ENCODE results near the gene ALDH4A1. TPM values are rescaled to one million over a fixed set of nuclear protein-coding genes. Genes with fewer than 3 reads are reported as not detected.

The ALDH4A1 gene
- total and polyA plus RNA-seq, 2 experiments from 2014 or later, result 103 to 122 TPM

DNA sequence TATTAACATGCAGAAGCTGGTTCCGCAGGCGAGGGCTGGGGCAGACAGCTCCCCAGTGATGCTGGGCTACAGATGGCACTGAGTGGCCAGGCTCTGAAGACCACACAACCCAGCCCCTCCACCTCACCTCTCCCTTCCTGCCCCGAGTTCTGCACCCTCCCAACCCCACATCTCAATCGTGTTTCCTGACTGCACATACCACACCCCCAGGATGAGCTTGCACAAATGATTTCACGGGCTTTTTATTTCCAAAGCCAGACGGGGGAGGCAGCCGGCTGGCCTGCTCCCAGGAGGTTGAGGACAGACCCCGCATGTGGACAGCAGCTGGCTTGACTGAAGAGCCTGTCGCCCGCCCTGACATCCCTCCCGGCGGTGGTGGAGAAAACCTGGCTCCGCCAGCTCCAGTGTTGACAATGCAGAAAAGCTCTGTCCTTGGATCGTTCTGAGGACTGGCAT lies 21.4 kb upstream of the ALDH4A1 start:
- H3K4me3 ChIP-seq, result no peak overlapping the region
- H3K27me3 ChIP-seq, result no peaks in the 10 kb centered on the region
- no peak for TF ChIP-seq CTCF (IDR thresholded peaks at IDR 0.05; ENCODE audit: low read depth, low read length)
- H3K27ac ChIP-seq, result peak overlapping the region; percentile 66
- H3K9me3 ChIP-seq (ENCODE audit: low read depth), result no peaks in the 10 kb centered on the region
- peaks cover 42% of the 10 kb centered on the region for H3K4me1 ChIP-seq (ENCODE audit: low read depth)
- DNase-seq (ENCODE audit: low read depth in 1 of 2, low spot score in 1 of 2), result peak in 1 of 2 donors; percentile 37
- H3K36me3 ChIP-seq, result no peaks in the 10 kb centered on the region

DNA sequence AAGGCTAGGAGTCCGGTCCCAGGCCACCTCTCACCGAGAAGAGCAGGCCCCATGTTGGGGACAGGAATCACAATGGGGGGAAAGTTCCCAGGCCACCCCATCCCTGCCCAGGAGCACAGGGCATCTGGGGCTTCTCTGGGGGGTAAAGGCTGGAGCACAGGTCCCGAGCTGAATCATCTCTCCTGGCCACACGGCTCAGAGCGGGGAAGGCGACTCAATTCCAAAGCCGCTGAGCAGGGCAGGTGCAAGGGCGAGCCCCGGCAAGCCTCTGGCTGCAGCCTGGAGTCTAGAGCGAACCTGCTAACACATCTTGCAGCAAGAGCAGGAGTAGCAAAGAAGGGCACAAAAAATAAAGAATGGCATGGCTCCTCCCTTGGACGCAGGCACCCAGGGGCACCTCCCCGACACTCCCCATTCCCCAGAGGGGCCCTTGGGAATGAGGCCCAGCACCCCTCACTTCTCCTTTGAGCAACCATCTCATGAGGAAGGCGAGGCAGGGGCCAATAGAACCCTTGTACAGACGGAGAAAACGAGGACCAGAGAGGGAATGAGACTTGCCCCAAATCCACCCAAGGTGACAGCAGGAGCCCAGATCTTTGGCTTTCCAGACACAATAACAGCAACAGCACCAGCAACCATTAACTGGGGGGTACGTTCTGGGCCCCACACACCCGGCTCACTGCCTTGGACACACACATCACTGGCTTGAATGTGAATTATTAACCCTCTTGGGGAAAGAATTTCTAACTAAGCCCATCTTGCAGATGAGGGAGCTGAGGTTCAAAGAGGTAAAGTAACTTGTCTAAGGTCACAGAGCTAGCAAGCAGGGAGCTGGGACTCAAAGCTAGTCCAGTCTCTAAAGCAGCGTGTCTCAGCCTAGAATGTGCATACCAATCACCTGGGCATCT lies 20.7 kb upstream of the ALDH4A1 start:
- Histone ChIP-seq H3K9me3 (ENCODE audit: low read depth) (no peaks in the 10 kb centered on the region), H3K4me1 (ENCODE audit: low read depth) (peaks cover 42% of the 10 kb centered on the region), H3K4me3 (no peak overlapping the region), H3K27ac (peak overlapping the region; percentile 93), H3K27me3 (no peaks in the 10 kb centered on the region), H3K36me3 (no peaks in the 10 kb centered on the region)
- TF ChIP-seq CTCF (IDR thresholded peaks at IDR 0.05; ENCODE audit: low read depth, low read length), result no peak
- DNase-seq (ENCODE audit: low read depth in 1 of 2, low spot score in 1 of 2), result no peak

GRCh38 chr1:18922319-18922726 lies 20.0 kb upstream of the ALDH4A1 start:
- DNase-seq (ENCODE audit: low read depth in 1 of 2, low spot score in 1 of 2), result peak; percentile 87 to 94
- no peak for TF ChIP-seq CTCF (IDR thresholded peaks at IDR 0.05; ENCODE audit: low read depth, low read length)
- Histone ChIP-seq H3K27ac (peak overlapping the region; percentile 93), H3K4me3 (no peak overlapping the region), H3K27me3 (no peaks in the 10 kb centered on the region), H3K4me1 (ENCODE audit: low read depth) (peaks cover 42% of the 10 kb centered on the region), H3K36me3 (no peaks in the 10 kb centered on the region), H3K9me3 (ENCODE audit: low read depth) (no peaks in the 10 kb centered on the region)

- Histone ChIP-seq H3K27me3 (no peaks in the 10 kb centered on the region), H3K9me3 (ENCODE audit: low read depth) (no peaks in the 10 kb centered on the region), H3K36me3 (no peaks in the 10 kb centered on the region), H3K4me3 (no peak overlapping the region), H3K27ac (peak overlapping the region; percentile 93), H3K4me1 (ENCODE audit: low read depth) (peaks cover 40% of the 10 kb centered on the region)
- no peak for DNase-seq (ENCODE audit: low read depth in 1 of 2, low spot score in 1 of 2)
- TF ChIP-seq CTCF (IDR thresholded peaks at IDR 0.05; ENCODE audit: low read depth, low read length), result no peak
These were observed 19.3 kb upstream of the ALDH4A1 start for GRCh38 chr1:18921516-18922251.

DNA sequence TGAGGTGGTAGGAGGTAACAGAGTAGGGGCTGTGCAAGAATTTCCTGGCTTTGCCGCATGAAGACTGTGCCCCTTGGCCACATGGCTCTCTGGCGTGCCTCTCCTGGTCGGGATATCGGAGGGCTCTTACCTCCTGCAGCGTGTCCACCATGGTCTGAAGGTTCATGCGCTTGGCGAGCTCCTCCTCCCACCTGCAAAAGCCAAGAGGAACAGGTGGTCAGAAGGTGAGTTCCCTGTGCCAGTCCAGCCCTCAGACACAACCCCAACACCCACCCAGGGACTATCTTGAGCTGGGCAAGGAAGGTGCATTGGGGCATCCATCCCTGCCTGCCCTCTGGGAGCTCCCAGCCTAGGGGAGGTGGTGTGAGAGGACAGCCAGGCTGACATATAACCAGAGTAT lies 18.6 kb upstream of the ALDH4A1 start:
- DNase-seq (ENCODE audit: low read depth in 1 of 2, low spot score in 1 of 2), result no peak
- H3K4me3 ChIP-seq, result no peak overlapping the region
- no peaks in the 10 kb centered on the region for H3K36me3 ChIP-seq
- H3K9me3 ChIP-seq (ENCODE audit: low read depth), result no peaks in the 10 kb centered on the region
- no peak for TF ChIP-seq CTCF (IDR thresholded peaks at IDR 0.05; ENCODE audit: low read depth, low read length)
- H3K27me3 ChIP-seq, result no peaks in the 10 kb centered on the region
- no peak overlapping the region for H3K27ac ChIP-seq
- peaks cover 37% of the 10 kb centered on the region for H3K4me1 ChIP-seq (ENCODE audit: low read depth)
